HepG2 (cell line): ENCODE measurements around the gene ARPIN. TPM values are rescaled to one million over a fixed set of nuclear protein-coding genes. Genes with fewer than 3 reads are reported as not detected.

ENCODE experiments used
- CC2D1A ChIP-seq: sonication (generic); formaldehyde crosslinking; IDR thresholded peaks from 2 replicates; pipeline ENCODE4 v1.8.1; 2023; ENCODE audit warnings: mild to moderate bottlenecking, missing genetic modification reagents
- ETV6 ChIP-seq: sonication (generic); formaldehyde crosslinking; conservative IDR thresholded peaks from 2 replicates; pipeline ENCODE4 v1.4.0; 2020; ENCODE audit warnings: missing genetic modification reagents
- GABPB1 ChIP-seq: IDR thresholded peaks from 2 replicates; pipeline ENCODE4 v1.6.1; 2016; ENCODE audit warnings: mild to moderate bottlenecking, missing genetic modification reagents, moderate library complexity, missing compliant biosample characterization
- HDAC1 ChIP-seq: sonication (generic); formaldehyde crosslinking; IDR thresholded peaks from 2 replicates; pipeline ENCODE4 v1.5.1; 2020; ENCODE audit warnings: mild to moderate bottlenecking, missing genetic modification reagents
- HMGA1 ChIP-seq: sonication (generic); formaldehyde crosslinking; conservative IDR thresholded peaks from 2 replicates; pipeline ENCODE4 v1.4.0; 2020; ENCODE audit warnings: missing genetic modification reagents
- HOXD1 ChIP-seq: sonication (generic); formaldehyde crosslinking; IDR thresholded peaks from 2 replicates; pipeline ENCODE4 v1.5.0; 2020; ENCODE audit warnings: missing genetic modification reagents
- ISL2 ChIP-seq: sonication (generic); formaldehyde crosslinking; IDR thresholded peaks from 2 replicates; pipeline ENCODE4 v1.5.0; 2020; ENCODE audit warnings: missing genetic modification reagents
- KDM1A ChIP-seq: IDR thresholded peaks from 2 replicates; pipeline ENCODE4 v1.6.1; 2016; ENCODE audit warnings: missing compliant biosample characterization
- MIER3 ChIP-seq: IDR thresholded peaks from 2 replicates; pipeline ENCODE4 v1.6.1; 2016; ENCODE audit warnings: missing compliant biosample characterization, borderline replicate concordance
- NFE2L1 ChIP-seq: sonication (generic); formaldehyde crosslinking; IDR thresholded peaks from 2 replicates; pipeline ENCODE4 v1.4.0; 2020; ENCODE audit warnings: missing genetic modification reagents, mild to moderate bottlenecking, borderline replicate concordance
- NONO ChIP-seq, 2 experiments: fragments of 450-650 bp in 1 of 2; sonication (generic) in 1 of 2; formaldehyde crosslinking in 1 of 2; IDR thresholded peaks in 1 of 2; conservative IDR thresholded peaks in 1 of 2; 2 replicates each; pipeline versions ENCODE4 v1.6.1 to v1.8.0; 2017 to 2022; ENCODE audit warnings: mild to moderate bottlenecking in 1 of 2, missing genetic modification reagents in 1 of 2, moderate library complexity in 1 of 2
- POGZ ChIP-seq: sonication (generic); formaldehyde crosslinking; IDR thresholded peaks from 2 replicates; pipeline ENCODE4 v1.4.0; 2020; ENCODE audit warnings: mild to moderate bottlenecking, missing genetic modification reagents
- POLR2G ChIP-seq: fragments of 200-400 bp; formaldehyde crosslinking; IDR thresholded peaks from 2 replicates; pipeline ENCODE4 v1.6.1; 2018; ENCODE audit warnings: mild to moderate bottlenecking, low read depth, low read length, moderate library complexity
- RELA ChIP-seq: sonication (generic); formaldehyde crosslinking; IDR thresholded peaks from 2 replicates; pipeline ENCODE4 v1.4.0; 2020; ENCODE audit warnings: missing genetic modification reagents
- RXRA ChIP-seq: sonication (generic); formaldehyde crosslinking; IDR thresholded peaks from 2 replicates; pipeline ENCODE4 v1.5.1; 2020; ENCODE audit warnings: missing genetic modification reagents
- SP140L ChIP-seq: sonication (generic); formaldehyde crosslinking; IDR thresholded peaks from 2 replicates; pipeline ENCODE4 v1.4.0; 2020; ENCODE audit warnings: missing genetic modification reagents, borderline replicate concordance
- ZBTB21 ChIP-seq: sonication (generic); formaldehyde crosslinking; IDR thresholded peaks from 2 replicates; pipeline ENCODE4 v1.4.0; 2020; ENCODE audit warnings: missing genetic modification reagents
- ZEB1 ChIP-seq: IDR thresholded peaks from 2 replicates; pipeline ENCODE4 v1.6.1; 2012; ENCODE audit warnings: mild to moderate bottlenecking, low read depth, inconsistent platforms; ENCODE audit not compliant: insufficient replicate concordance
- ZFP82 ChIP-seq: sonication (generic); formaldehyde crosslinking; IDR thresholded peaks from 2 replicates; pipeline ENCODE4 v1.5.1; 2020; ENCODE audit warnings: mild to moderate bottlenecking, missing genetic modification reagents, borderline replicate concordance
- ZFY ChIP-seq: sonication (generic); formaldehyde crosslinking; IDR thresholded peaks from 2 replicates; pipeline ENCODE4 v1.4.0; 2020; ENCODE audit warnings: missing genetic modification reagents
- ZNF431 ChIP-seq: sonication (generic); formaldehyde crosslinking; IDR thresholded peaks from 2 replicates; pipeline ENCODE4 v1.9.0; 2022; ENCODE audit warnings: missing genetic modification reagents, low read depth, mild to moderate bottlenecking, borderline replicate concordance
- ZNF460 ChIP-seq: sonication (generic); formaldehyde crosslinking; IDR thresholded peaks from 2 replicates; pipeline ENCODE4 v1.5.1; 2020; ENCODE audit warnings: missing genetic modification reagents, mild to moderate bottlenecking, borderline replicate concordance
- ZNF546 ChIP-seq: sonication (generic); formaldehyde crosslinking; conservative IDR thresholded peaks from 2 replicates; pipeline ENCODE4 v1.8.1; 2023; ENCODE audit warnings: mild to moderate bottlenecking, missing genetic modification reagents
- polyA plus RNA-seq, 8 experiments: library from polyadenylated mRNA; depleted of rRNA in 3 of 8; stranded (reverse) in 7 of 8; unstranded in 1 of 8; fragments of >200 nt; fragmentation: Illumina TruSeq in 4 of 8; extraction: Trizol in 4 of 8; gene quantifications; 2 replicates each; pipeline versions ENCODE4 v1.2.1 to v1.2.3, GENCODE V29; 2011 to 2016; ENCODE audit warnings: low read depth in 4 of 8, missing spikeins in 1 of 8, mixed read lengths in 1 of 8; ENCODE audit not compliant: insufficient read depth in 1 of 8
- total RNA-seq, 5 experiments: library from RNA; depleted of rRNA; stranded (reverse); fragments of >200 nt; fragmentation: Illumina TruSeq; extraction: Trizol; gene quantifications; 2 replicates each; pipeline ENCODE4 v1.2.3, GENCODE V29; 2016; ENCODE audit warnings: low read depth in 1 of 5
- TF ChIP-seq, protein P1 (sequence below): sonication (generic); formaldehyde crosslinking; IDR thresholded peaks from 2 replicates; pipeline ENCODE4 v1.5.0; 2020; ENCODE audit warnings: missing genetic modification reagents
- TF ChIP-seq, protein P2 (sequence below): sonication (generic); formaldehyde crosslinking; conservative IDR thresholded peaks from 2 replicates; pipeline ENCODE4 v1.4.0; 2020; ENCODE audit warnings: missing genetic modification reagents
- TF ChIP-seq, protein P3 (sequence below): sonication (generic); IDR thresholded peaks from 2 replicates; pipeline ENCODE4 v1.6.1; 2016; ENCODE audit warnings: low read depth, borderline replicate concordance
- TF ChIP-seq, protein P4 (sequence below): sonication (generic); formaldehyde crosslinking; IDR thresholded peaks from 2 replicates; pipeline ENCODE4 v1.4.0; 2020; ENCODE audit warnings: missing genetic modification reagents

Gene ARPIN
- total and polyA plus RNA-seq, 2 of the 13 experiments (the other 11 are each of a cell fraction or from before 2014, with no cell fraction given), result 2.8 to 5.0 TPM

- TF ChIP-seq, protein P1, sequence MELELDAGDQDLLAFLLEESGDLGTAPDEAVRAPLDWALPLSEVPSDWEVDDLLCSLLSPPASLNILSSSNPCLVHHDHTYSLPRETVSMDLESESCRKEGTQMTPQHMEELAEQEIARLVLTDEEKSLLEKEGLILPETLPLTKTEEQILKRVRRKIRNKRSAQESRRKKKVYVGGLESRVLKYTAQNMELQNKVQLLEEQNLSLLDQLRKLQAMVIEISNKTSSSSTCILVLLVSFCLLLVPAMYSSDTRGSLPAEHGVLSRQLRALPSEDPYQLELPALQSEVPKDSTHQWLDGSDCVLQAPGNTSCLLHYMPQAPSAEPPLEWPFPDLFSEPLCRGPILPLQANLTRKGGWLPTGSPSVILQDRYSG (CRISPR knock-in tag), result no peak
- TF ChIP-seq ZEB1 (no peak), ZFP82 (0 out of 2 replicates have a peak, but pooled peaks have one; percentile 30), ETV6 (CRISPR knock-in tag) (no peak), RXRA (peak; percentile 4), ISL2 (CRISPR knock-in tag) (no peak), ZNF546 (CRISPR knock-in tag) (0 out of 2 replicates have a peak, but pooled peaks have one; percentile 31), ZFY (CRISPR knock-in tag) (peak; percentile 89), POLR2G (no peak), KDM1A (no peak), ZBTB21 (no peak), POGZ (CRISPR knock-in tag) (0 out of 2 replicates have a peak, but pooled peaks have one; percentile 37), ZNF431 (CRISPR knock-in tag) (no peak), NONO (IDR thresholded peaks at IDR 0.05) (no peak), NONO (CRISPR knock-in tag; conservative IDR thresholded peaks at IDR 0.05) (peak; percentile 30; the same call in 1 of the 2 replicates), HDAC1 (peak; percentile 49; the same call in 1 of the 2 replicates), NFE2L1 (CRISPR knock-in tag) (no peak), SP140L (no peak), HOXD1 (no peak), ZNF460 (no peak), CC2D1A (CRISPR knock-in tag) (no peak), MIER3 (CRISPR knock-in tag) (no peak), RELA (CRISPR knock-in tag) (no peak), GABPB1 (peak; percentile 73), HMGA1 (no peak)
- TF ChIP-seq, protein P2, sequence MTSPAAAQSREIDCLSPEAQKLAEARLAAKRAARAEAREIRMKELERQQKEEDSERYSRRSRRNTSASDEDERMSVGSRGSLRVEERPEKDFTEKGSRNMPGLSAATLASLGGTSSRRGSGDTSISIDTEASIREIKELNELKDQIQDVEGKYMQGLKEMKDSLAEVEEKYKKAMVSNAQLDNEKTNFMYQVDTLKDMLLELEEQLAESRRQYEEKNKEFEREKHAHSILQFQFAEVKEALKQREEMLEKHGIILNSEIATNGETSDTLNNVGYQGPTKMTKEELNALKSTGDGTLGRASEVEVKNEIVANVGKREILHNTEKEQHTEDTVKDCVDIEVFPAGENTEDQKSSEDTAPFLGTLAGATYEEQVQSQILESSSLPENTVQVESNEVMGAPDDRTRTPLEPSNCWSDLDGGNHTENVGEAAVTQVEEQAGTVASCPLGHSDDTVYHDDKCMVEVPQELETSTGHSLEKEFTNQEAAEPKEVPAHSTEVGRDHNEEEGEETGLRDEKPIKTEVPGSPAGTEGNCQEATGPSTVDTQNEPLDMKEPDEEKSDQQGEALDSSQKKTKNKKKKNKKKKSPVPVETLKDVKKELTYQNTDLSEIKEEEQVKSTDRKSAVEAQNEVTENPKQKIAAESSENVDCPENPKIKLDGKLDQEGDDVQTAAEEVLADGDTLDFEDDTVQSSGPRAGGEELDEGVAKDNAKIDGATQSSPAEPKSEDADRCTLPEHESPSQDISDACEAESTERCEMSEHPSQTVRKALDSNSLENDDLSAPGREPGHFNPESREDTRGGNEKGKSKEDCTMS (CRISPR knock-in tag), result no peak
- TF ChIP-seq, protein P3, sequence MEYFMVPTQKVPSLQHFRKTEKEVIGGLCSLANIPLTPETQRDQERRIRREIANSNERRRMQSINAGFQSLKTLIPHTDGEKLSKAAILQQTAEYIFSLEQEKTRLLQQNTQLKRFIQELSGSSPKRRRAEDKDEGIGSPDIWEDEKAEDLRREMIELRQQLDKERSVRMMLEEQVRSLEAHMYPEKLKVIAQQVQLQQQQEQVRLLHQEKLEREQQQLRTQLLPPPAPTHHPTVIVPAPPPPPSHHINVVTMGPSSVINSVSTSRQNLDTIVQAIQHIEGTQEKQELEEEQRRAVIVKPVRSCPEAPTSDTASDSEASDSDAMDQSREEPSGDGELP, result no peak
- TF ChIP-seq, protein P4, sequence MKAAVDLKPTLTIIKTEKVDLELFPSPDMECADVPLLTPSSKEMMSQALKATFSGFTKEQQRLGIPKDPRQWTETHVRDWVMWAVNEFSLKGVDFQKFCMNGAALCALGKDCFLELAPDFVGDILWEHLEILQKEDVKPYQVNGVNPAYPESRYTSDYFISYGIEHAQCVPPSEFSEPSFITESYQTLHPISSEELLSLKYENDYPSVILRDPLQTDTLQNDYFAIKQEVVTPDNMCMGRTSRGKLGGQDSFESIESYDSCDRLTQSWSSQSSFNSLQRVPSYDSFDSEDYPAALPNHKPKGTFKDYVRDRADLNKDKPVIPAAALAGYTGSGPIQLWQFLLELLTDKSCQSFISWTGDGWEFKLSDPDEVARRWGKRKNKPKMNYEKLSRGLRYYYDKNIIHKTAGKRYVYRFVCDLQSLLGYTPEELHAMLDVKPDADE (CRISPR knock-in tag), result no peak
These were observed at the start of gene ARPIN (continued) for GRCh38 chr15:89912674-89913396.
